ENCODE results near the gene PIK3IP1.

DNA sequence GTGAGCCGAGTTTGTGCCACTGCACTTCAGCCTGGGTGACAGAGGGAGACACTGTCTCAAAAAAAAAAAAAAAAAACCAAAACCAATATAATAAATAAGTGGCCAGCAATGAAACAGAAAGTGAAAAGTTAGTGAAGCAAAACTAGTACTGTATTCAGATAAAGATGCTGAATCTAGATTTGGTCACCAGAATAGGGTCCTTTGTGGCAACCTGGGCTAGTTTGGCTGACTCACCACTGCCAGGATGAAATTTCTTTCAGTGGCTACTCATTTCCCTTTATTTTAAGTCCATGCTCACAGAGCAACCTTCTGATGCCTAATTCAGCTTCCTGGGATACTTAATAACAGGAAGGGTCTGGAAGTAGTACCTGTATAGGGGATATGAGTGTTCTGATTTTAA, 54.2 kb downstream of the PIK3IP1 start:
- TF ChIP-seq, protein P1, sequence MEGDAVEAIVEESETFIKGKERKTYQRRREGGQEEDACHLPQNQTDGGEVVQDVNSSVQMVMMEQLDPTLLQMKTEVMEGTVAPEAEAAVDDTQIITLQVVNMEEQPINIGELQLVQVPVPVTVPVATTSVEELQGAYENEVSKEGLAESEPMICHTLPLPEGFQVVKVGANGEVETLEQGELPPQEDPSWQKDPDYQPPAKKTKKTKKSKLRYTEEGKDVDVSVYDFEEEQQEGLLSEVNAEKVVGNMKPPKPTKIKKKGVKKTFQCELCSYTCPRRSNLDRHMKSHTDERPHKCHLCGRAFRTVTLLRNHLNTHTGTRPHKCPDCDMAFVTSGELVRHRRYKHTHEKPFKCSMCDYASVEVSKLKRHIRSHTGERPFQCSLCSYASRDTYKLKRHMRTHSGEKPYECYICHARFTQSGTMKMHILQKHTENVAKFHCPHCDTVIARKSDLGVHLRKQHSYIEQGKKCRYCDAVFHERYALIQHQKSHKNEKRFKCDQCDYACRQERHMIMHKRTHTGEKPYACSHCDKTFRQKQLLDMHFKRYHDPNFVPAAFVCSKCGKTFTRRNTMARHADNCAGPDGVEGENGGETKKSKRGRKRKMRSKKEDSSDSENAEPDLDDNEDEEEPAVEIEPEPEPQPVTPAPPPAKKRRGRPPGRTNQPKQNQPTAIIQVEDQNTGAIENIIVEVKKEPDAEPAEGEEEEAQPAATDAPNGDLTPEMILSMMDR (IDR thresholded peaks at IDR 0.05 in 8 of 11, conservative IDR thresholded peaks at IDR 0.05 in 3 of 11): no peak
- no peak for TF ChIP-seq POLR2AphosphoS5 (IDR thresholded peaks at IDR 0.05)

All from spleen (tissue), 7 donors.